ENCODE measurements around the gene POU2F2. TPM values are rescaled to one million over a fixed set of nuclear protein-coding genes. Genes with fewer than 3 reads are reported as not detected.

Gene POU2F2
- total and polyA plus RNA-seq, 2 donors (not counting 3 experiments of a cell fraction or from before 2014, with no cell fraction given): 4.0 to 4.1 TPM

GRCh38 chr19:42079886-42080763 lies 52.1 kb downstream of the POU2F2 start:
- intact Hi-C loops (cut with micrococcal nuclease): no loop called here
- H3K79me2 ChIP-seq (ENCODE audit: control insufficient read depth, insufficient read depth, low read length): peaks cover 51% of the 10 kb centered on the region
- dilution Hi-C loops (cut with MboI; ENCODE audit: extremely low pct_ligation_motif_present, low sequenced_read_pairs): no loop called here
- H3K9me1 ChIP-seq (replicated peaks; ENCODE audit: control insufficient read depth, extremely low read depth, insufficient read depth, low read length): no peaks in the 10 kb centered on the region
- no peaks in the 10 kb centered on the region for H3K27me3 ChIP-seq (ENCODE audit: control insufficient read depth in 2 of 2, insufficient read depth in 2 of 2, low read length in 2 of 2)
- no peaks in the 10 kb centered on the region for H4K20me1 ChIP-seq (replicated peaks; ENCODE audit: control insufficient read depth, extremely low read depth, insufficient read depth, low read length)
- no TSS peak for BruUV-seq (replicated peaks)
- no peak overlapping the region for H3K27ac ChIP-seq (ENCODE audit: insufficient read depth, low read depth, low read length)
- DNase-seq (ENCODE audit: low read depth, low spot score): no peak
- H3K4me2 ChIP-seq (ENCODE audit: insufficient read depth, low read length): no peak overlapping the region
- no peak for TF ChIP-seq EZH2 (IDR thresholded peaks at IDR 0.05; ENCODE audit: borderline replicate concordance, low read depth, low read length, severe bottlenecking)
- TF ChIP-seq, protein P1, sequence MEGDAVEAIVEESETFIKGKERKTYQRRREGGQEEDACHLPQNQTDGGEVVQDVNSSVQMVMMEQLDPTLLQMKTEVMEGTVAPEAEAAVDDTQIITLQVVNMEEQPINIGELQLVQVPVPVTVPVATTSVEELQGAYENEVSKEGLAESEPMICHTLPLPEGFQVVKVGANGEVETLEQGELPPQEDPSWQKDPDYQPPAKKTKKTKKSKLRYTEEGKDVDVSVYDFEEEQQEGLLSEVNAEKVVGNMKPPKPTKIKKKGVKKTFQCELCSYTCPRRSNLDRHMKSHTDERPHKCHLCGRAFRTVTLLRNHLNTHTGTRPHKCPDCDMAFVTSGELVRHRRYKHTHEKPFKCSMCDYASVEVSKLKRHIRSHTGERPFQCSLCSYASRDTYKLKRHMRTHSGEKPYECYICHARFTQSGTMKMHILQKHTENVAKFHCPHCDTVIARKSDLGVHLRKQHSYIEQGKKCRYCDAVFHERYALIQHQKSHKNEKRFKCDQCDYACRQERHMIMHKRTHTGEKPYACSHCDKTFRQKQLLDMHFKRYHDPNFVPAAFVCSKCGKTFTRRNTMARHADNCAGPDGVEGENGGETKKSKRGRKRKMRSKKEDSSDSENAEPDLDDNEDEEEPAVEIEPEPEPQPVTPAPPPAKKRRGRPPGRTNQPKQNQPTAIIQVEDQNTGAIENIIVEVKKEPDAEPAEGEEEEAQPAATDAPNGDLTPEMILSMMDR (IDR thresholded peaks at IDR 0.05; ENCODE audit: extremely low read depth in 1 of 2, insufficient read depth in 1 of 2, low read depth in 1 of 2, low read length in 2 of 2): no peak
- no peak for TF ChIP-seq POLR2A (IDR thresholded peaks at IDR 0.05; ENCODE audit: low read depth, low read length)
- no peak for TF ChIP-seq MYC (IDR thresholded peaks at IDR 0.05; ENCODE audit: low read depth, low read length)
- TF ChIP-seq GATA2 (IDR thresholded peaks at IDR 0.05; ENCODE audit: insufficient read depth, insufficient read length, low read depth, low read length): no peak
- no peak overlapping the region for H3K9ac ChIP-seq (replicated peaks; ENCODE audit: extremely low read depth, insufficient read depth, low read length)
- H3K36me3 ChIP-seq (ENCODE audit: control insufficient read depth in 2 of 2, extremely low read depth in 1 of 2, insufficient read depth in 2 of 2, low read length in 2 of 2): peaks cover 12 to 32% of the 10 kb centered on the region in 2 experiments
- no peak for FAIRE-seq
- CTCF ChIA-PET: no interaction called here
- H3K9me3 ChIP-seq (replicated peaks; ENCODE audit: control insufficient read depth, insufficient read depth, low read length): no peaks in the 10 kb centered on the region
- POLR2A ChIA-PET: no interaction called here
- peaks cover 13% of the 10 kb centered on the region for H3K4me1 ChIP-seq (ENCODE audit: control insufficient read depth, extremely low read depth, insufficient read depth, low read length)
- H3K4me3 ChIP-seq (replicated peaks in 1 of 3; ENCODE audit: insufficient read depth in 1 of 3, low read depth in 1 of 3, low read length in 3 of 3): no peak overlapping the region
- H2AFZ ChIP-seq (ENCODE audit: low read depth, low read length): no peak overlapping the region
